Gastrocnemius medialis (tissue), 4 donors: ENCODE measurements around the gene ACTC1. TPM values are rescaled to one million over a fixed set of nuclear protein-coding genes. Genes with fewer than 3 reads are reported as not detected.

Source experiments
- ATAC-seq, 2 donors: fragments of 150-250 bp; one replicate each; pipeline ENCODE4 v1.9.1; 2016
- DNase-seq, 2 donors: peaks; one replicate each; pipeline ENCODE4 v3.0.0-alpha.2; 2019
- H3K27ac ChIP-seq, 4 donors: fragments of 200-600 bp; sonication (generic); 1 replicate in 1 of 4; 2 replicates in 3 of 4; pipeline ENCODE4 v1.5.1; 2016 to 2018; ENCODE audit warnings: mild to moderate bottlenecking in 2 of 4, moderate library complexity in 1 of 4
- H3K27me3 ChIP-seq, 3 donors: fragments of 200-600 bp; sonication (generic) in 2 of 3; 1 replicate in 1 of 3; 2 replicates in 2 of 3; pipeline versions ENCODE4 v1.5.1 to v1.6.0; 2016 to 2019; ENCODE audit warnings: mild to moderate bottlenecking in 1 of 3, moderate library complexity in 1 of 3
- H3K36me3 ChIP-seq, 2 donors: fragments of 200-600 bp; sonication (generic) in 1 of 2; one replicate each; pipeline ENCODE4 v1.5.1; 2017 to 2018
- H3K4me1 ChIP-seq, 2 donors: fragments of 200-600 bp; sonication (generic) in 1 of 2; one replicate each; pipeline ENCODE4 v1.5.1; 2016 to 2017; ENCODE audit warnings: mild to moderate bottlenecking in 2 of 2
- H3K4me3 ChIP-seq, 4 donors: fragments of 200-600 bp; sonication (generic) in 3 of 4; 1 replicate in 1 of 4; 2 replicates in 3 of 4; pipeline ENCODE4 v1.5.1; 2016 to 2019; ENCODE audit warnings: mild to moderate bottlenecking in 2 of 4
- H3K9me3 ChIP-seq, 3 donors: fragments of 200-600 bp; sonication (generic) in 2 of 3; 1 replicate in 1 of 3; 2 replicates in 2 of 3; pipeline ENCODE4 v1.5.1; 2016 to 2019
- CTCF ChIP-seq, 5 experiments: fragments of 450-650 bp in 3 of 5; fragments of 200-600 bp in 2 of 5; sonication (generic) in 2 of 5; IDR thresholded peaks in 4 of 5; conservative IDR thresholded peaks in 1 of 5; 1 replicate in 4 of 5; 2 replicates in 1 of 5; pipeline ENCODE4 v1.5.1; 2016 to 2019; ENCODE audit warnings: antibody characterized with exemption in 5 of 5, mild to moderate bottlenecking in 3 of 5, moderate library complexity in 3 of 5
- POLR2A ChIP-seq, 2 donors: fragments of 450-650 bp; IDR thresholded peaks; one replicate each; pipeline ENCODE4 v1.6.1; 2017; ENCODE audit warnings: antibody characterized with exemption in 2 of 2, mild to moderate bottlenecking in 2 of 2, moderate library complexity in 2 of 2
- in situ Hi-C, 4 donors: fragments of 200-750 bp; cut with MboI; loops; one replicate each; pipeline versions ENCODE4 v1.15.0 to v1.8.0; 2017; ENCODE audit warnings: low sequenced_read_pairs in 4 of 4
- intact Hi-C: fragments of 100-400 bp; cut with DNase I; formaldehyde crosslinking; loops from one replicate; pipeline ENCODE4 v1.15.1; 2023; ENCODE audit warnings: low total_unique reads
- total RNA-seq, 4 donors: library from RNA; depleted of rRNA; stranded (reverse); fragments of >200 nt; gene quantifications; one replicate each; pipeline versions ENCODE4 v1.1.0 to v1.2.3, GENCODE V29; 2016

Gene ACTC1
- total RNA-seq, 4 donors from 2014 or later = 5.6 to 449 (median 78.0) TPM

- H3K4me1 ChIP-seq = no peaks in the 10 kb centered on the region
- TF ChIP-seq POLR2A (IDR thresholded peaks at IDR 0.05) = no peak
- TF ChIP-seq CTCF (IDR thresholded peaks at IDR 0.05 in 4 of 5, conservative IDR thresholded peaks at IDR 0.05 in 1 of 5) = no peak
- no peak overlapping the region for H3K4me3 ChIP-seq
- no peaks in the 10 kb centered on the region for H3K36me3 ChIP-seq
- intact Hi-C loops (no loop called here), in situ Hi-C loops (no loop called here)
- ATAC-seq (no peak), DNase-seq (no peak)
- no peak overlapping the region for H3K27ac ChIP-seq
- no peaks in the 10 kb centered on the region for H3K27me3 ChIP-seq
- no peaks in the 10 kb centered on the region for H3K9me3 ChIP-seq
Observed at GRCh38 chr15:34783431-34783830, 11.9 kb downstream of the ACTC1 start.

DNA sequence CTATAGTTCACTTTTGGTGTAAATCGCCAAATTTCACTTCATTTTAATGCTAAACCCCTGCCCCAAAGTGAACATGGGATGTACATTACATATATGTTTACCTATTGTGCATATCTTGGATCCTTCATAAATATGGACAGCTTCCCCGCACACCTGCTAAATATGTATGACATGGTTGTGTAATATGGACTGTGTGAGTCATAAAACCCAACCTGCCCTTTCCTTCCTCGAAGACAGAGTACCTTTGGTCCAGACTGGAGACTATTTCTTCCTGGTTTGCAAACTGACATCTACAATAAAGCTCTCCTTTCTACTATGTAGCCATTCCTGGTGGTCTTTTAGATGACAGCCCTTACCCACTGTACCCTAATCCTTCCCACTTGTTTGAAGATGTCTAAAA is 12.4 kb downstream of the ACTC1 start:
- Histone ChIP-seq H3K9me3 (no peaks in the 10 kb centered on the region), H3K36me3 (no peaks in the 10 kb centered on the region), H3K4me3 (no peak overlapping the region), H3K27me3 (no peaks in the 10 kb centered on the region), H3K27ac (no peak overlapping the region), H3K4me1 (no peaks in the 10 kb centered on the region)
- ATAC-seq (no peak), DNase-seq (no peak)
- intact Hi-C loops (no loop called here), in situ Hi-C loops (no loop called here)
- TF ChIP-seq CTCF (IDR thresholded peaks at IDR 0.05 in 4 of 5, conservative IDR thresholded peaks at IDR 0.05 in 1 of 5) (no peak), POLR2A (IDR thresholded peaks at IDR 0.05) (no peak)

GRCh38 chr15:34780725-34781124 is 14.6 kb downstream of the ACTC1 start:
- ATAC-seq (no peak), DNase-seq (no peak)
- Histone ChIP-seq H3K9me3 (no peaks in the 10 kb centered on the region), H3K36me3 (no peaks in the 10 kb centered on the region), H3K4me1 (no peaks in the 10 kb centered on the region), H3K27me3 (no peaks in the 10 kb centered on the region), H3K4me3 (no peak overlapping the region), H3K27ac (no peak overlapping the region)
- in situ Hi-C loops = no loop called here
- TF ChIP-seq POLR2A (IDR thresholded peaks at IDR 0.05) = no peak
- no peak for TF ChIP-seq CTCF (IDR thresholded peaks at IDR 0.05 in 4 of 5, conservative IDR thresholded peaks at IDR 0.05 in 1 of 5)
- intact Hi-C loops = no loop called here

- Histone ChIP-seq H3K36me3 (no peaks in the 10 kb centered on the region), H3K4me3 (no peak overlapping the region), H3K9me3 (no peaks in the 10 kb centered on the region), H3K4me1 (no peaks in the 10 kb centered on the region), H3K27me3 (no peaks in the 10 kb centered on the region), H3K27ac (no peak overlapping the region)
- in situ Hi-C loops = no loop called here
- intact Hi-C loops = no loop called here
- no peak for DNase-seq
- ATAC-seq = no peak
- TF ChIP-seq CTCF (IDR thresholded peaks at IDR 0.05 in 4 of 5, conservative IDR thresholded peaks at IDR 0.05 in 1 of 5) (no peak), POLR2A (IDR thresholded peaks at IDR 0.05) (no peak)
Observed at GRCh38 chr15:34776606-34777105, 18.7 kb downstream of the ACTC1 start.

DNA sequence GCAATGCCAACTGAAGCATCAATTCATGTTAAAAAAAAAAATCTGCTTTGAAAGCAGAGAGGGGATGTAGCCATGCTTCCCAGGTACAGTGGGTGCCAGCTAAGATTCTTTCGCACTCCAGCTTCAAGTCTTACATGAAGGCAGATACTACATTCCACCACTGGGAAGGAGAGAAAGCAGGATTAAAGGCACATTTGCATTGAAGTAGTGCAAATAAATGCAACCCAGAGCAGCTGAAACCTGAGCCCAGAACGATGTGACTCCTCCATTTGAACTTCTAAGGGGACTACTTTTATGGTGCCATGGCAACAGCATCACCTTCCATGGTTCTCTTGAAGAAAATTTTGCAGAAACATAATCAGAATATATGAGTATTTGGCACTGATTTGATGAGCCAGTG is 21.4 kb downstream of the ACTC1 start:
- in situ Hi-C loops (no loop called here), intact Hi-C loops (no loop called here)
- Histone ChIP-seq H3K36me3 (no peaks in the 10 kb centered on the region), H3K27me3 (no peaks in the 10 kb centered on the region), H3K9me3 (no peaks in the 10 kb centered on the region), H3K4me1 (no peaks in the 10 kb centered on the region), H3K27ac (no peak overlapping the region), H3K4me3 (no peak overlapping the region)
- no peak for ATAC-seq
- DNase-seq = no peak
- TF ChIP-seq POLR2A (IDR thresholded peaks at IDR 0.05) = no peak
- TF ChIP-seq CTCF (IDR thresholded peaks at IDR 0.05 in 4 of 5, conservative IDR thresholded peaks at IDR 0.05 in 1 of 5) = no peak
